CD4-positive, alpha-beta T cell treated with Interleukin-4 for 4 hours (primary cell): ENCODE results near the gene MYO9B.

ENCODE experiments used
- DNase-seq: peaks from one replicate; pipeline ENCODE4 v3.0.0-alpha.2; 2020

The MYO9B gene

GRCh38 chr19:17063428-17063827 is 12.1 kb upstream of the MYO9B start:
- DNase-seq, result no peak

- DNase-seq, result no peak
Measured at GRCh38 chr19:17069193-17069592, 6.4 kb upstream of the MYO9B start.

- no peak for DNase-seq
Measured at GRCh38 chr19:17070421-17070820, 5.2 kb upstream of the MYO9B start.

DNA sequence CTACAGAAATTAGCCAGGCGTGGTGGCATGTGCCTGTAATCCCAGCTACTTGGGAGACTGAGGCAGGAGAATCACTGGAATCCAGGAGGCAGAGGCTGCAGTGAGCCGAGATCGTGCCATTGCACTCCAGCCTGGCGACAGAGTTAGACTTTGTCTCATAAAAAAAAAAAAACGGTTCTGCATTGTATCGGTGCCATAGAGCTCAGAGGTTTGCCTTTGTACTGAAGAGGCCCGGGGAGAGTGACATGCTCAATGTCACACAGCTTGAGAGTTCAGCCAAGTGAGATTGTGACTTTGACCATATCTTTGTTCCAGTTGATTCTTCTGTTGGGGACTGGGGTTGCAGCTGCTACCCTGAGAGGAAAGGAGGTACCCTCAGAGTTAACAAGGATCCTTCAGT is 4.7 kb upstream of the MYO9B start:
- DNase-seq, result no peak

- no peak for DNase-seq
Measured at GRCh38 chr19:17073869-17074633, 1.5 kb upstream of the MYO9B start.

GRCh38 chr19:17074634-17075034 is 943 bp upstream of the MYO9B start:
- DNase-seq, result no peak

DNA sequence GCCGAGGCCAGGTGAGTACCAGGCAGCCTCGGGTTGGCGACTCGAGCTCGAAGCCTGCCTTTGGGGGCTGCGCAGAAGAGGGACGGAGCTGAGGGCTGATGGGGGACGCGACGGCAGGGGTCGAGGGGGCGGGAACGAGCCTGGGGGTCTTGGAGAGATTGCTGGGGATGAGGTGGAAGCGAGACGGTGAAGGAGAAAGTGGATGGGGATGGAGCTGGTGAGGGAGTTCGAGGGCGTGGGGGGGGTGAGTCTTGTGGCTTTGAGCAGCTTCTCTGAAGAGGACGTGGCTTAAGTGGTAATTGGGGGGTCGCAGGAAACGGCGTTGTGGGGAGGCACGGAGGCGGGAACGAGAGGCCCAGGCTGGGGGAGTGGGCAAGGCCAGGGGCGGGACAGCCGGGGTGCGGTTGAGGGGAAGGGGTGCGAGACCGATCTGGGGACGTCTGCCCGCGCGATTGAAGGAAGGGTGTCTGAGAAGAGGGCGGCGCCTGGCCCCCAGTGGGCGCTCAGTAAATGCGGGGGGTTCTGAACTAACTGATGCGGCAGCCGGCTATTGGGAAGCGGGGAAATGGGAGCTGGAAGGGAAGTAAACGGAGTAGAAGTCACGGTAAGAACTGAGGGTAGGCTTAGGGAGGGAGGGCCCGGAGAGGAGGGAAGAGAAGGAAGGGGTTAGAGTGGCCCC is 426 bp downstream of the MYO9B start:
- DNase-seq, result peak; percentile 34

DNA sequence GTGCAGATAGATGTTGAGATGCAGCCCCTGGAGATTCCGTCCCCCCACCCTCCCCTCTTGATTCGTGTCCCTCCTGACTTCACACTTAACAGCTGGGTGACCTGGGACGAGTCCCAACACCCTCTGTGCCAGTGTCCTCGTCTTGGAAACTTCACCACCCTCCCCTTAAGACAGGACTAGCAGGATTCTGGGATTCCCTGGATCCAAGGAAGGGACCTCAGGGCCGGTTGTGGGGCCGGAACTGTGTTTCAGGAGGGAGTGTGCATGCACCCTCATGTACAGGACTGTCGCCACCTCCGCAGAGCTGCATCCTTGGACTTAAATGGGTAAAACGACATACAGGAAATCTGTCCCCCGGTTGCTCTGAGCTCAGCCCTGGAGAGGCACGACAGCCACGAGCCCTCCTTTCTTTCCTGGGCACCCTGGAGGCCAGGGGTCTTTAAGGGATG is 990 bp downstream of the MYO9B start:
- DNase-seq, result peak; percentile 21

DNA sequence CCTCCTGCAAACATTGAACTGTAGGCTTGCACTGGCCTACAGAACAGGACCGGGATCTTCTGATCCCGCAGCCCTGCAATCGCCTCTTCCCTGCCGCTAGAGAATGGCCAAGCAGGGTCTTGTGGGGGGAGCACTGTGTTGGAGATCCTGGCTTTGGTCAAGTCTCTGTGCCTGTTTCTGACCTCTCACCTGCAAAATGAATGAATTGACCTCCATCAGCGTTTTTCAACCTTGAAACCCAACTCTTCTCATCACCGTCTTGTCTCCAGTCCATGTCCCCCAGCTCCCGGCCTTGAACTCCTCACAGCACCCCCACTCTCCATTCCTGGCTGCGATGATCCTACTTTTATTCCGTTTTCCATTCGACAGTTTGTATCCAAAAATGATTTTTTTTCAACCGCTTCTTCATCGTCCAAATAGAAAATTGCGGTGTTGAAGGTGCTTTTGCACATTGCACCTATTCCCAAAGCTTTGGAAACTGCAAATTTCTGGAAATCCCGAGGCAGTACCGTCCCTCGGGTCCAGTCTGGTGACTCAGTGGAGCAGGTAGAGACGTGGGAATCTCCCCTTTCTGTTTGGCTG is 2.0 kb downstream of the MYO9B start:
- DNase-seq, result no peak

- no peak for DNase-seq
Measured at GRCh38 chr19:17078036-17078919, 2.7 kb downstream of the MYO9B start.

DNA sequence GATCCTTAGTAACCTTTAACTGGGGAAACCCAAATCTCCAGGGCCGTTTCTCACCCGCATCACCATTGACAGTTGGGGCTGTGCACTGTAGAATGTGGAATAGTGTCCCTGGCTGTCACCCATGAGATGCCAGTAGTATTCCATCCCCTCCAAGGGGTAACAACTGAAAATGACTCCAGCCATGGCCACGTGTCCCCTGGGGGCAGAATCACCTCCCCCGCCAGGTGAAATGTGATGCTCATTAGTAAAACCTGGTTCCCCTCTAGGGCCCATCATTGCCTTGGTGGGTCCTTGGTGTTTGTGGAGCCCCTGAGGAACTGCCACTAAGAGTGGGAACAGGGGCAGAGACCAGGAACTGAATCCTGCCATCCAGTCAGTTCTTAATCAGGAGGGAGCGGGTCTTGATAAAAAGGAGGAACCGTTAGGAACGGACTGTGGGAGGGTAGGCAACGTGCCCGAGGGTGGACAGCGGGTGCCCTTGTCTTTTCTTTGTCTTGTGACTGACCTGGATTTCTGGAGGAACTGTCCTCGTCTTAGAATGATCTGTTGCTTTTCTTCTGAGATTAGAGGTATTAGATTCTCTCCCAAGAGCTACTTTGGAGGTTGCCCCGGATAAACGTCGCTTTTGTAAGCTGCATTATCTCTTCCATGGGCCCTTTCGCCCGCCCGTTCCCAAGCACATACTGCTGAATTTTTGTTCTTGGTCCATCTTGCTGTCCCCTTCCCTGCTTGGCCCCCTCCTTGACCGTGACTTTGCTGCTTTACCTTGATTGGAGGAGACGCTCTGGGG is 3.5 kb downstream of the MYO9B start:
- no peak for DNase-seq

DNA sequence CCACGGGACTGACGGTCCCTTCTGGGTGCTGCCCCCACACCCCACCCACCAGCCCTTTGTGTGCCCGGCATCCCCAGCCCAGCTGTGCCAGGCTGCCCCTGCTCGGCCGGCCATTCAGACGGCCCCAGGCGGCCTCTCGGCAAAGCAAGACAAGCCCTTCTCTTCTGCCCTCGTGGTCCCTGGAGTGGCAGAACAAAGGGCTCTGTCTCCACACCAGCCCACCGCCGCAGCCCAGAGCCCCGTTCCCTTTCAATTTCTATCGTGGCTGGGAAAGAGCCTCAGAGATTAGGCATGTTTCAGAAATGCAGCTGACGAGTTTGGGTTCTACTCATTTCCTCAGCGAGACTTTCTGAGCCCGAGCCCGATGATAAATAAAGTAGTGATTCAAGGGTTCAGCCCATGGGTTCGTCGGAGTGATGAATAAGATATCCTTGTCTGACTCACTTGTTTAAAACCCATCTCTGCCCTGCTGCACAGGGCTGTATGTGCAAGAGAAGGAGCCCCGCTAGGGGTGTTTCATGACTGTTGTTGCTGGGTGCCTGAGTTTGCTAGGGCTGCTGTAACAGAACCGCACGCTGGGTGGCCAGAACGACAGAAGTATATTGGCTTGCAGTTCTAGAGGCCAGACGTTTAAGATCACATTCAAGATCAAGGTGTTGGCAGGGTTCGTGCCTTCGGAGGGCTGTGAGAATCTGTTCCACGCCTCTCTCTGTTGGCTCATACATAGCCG is 4.3 kb downstream of the MYO9B start:
- DNase-seq, result peak; percentile 91

DNA sequence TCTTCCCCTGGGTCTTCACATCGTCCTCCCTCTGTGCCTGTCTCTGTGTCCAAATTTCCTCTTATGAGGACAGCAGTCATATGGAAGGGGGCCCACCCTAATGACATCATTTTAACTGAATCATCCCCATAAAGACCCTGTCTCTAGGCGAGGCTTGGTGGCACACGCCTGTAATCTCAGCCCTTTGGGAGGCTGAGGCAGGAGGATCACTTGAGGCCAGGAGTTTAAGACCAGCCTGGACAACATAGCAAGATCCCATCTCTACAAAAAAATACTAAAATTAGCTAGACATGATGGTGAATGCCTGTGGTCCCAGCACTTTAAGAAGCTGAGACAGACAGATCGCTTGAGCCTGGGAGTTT is 4.8 kb downstream of the MYO9B start:
- DNase-seq, result no peak

DNA sequence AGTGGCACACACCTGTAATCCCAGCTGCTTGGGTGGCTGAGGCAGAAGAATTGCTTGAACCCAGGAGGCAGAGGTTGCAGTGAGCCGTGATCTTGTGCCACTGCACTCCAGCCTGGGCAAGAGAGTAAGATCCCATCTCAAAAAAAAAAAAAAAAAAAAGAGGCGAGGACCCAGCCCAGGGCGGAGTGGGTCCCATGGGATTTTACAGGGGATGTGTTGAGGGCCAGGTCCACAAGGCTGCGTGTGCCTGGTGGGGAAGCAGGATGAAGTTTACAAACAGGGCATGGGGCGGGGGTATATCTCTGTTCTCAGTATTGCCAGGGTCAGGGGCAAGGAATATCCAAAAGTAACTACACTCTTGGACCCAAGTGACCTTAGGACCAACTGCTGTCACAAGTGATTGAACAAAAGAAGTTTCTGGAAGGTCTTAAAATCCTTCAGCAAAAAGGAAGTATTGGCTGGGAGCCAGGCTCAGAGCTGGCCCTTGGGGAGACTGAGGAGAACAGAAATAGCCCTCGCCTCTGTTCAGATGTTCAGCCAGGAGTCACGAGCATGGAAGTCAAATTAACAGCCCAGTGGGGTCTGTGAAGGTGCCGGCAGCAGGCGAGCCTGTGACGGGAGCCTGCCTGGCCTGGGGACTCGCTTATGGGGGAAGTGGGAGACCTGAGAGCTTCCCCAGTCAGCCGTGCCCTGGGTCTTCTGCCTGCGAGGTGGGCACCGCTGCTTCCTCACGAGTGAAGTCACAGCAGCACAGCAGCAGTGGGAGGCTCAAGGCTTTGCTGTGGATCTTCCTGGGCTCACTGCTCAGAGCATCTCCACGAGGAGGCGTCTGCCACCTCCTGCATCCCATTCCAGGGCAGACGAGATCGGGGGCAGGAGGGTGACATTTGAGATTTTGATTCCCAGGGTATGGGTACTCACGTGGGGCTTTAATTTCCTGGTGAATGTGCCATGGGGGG is 6.4 kb downstream of the MYO9B start:
- DNase-seq, result no peak

DNA sequence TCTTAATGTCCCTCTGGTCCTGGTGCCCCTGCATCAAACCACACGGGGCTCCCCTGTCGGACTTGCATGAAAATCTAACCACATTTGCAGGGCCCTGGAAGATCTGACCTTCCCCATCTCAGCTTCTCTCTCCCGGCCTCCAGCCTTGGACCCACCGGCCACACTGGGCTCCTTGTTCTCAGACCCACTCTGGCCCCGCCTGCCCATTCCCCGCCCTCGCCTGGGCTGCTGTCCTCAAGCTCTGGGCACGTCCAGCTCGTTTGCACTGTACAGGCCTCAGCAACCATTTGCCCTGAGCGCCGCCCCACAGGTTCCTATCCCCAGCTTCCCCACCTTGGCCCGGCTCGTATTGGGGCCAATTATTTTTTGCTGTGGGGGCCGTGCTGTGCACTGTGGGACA is 10.5 kb downstream of the MYO9B start:
- DNase-seq, result no peak

- no peak for DNase-seq
Measured at GRCh38 chr19:17086834-17087233, 11.3 kb downstream of the MYO9B start.

DNA sequence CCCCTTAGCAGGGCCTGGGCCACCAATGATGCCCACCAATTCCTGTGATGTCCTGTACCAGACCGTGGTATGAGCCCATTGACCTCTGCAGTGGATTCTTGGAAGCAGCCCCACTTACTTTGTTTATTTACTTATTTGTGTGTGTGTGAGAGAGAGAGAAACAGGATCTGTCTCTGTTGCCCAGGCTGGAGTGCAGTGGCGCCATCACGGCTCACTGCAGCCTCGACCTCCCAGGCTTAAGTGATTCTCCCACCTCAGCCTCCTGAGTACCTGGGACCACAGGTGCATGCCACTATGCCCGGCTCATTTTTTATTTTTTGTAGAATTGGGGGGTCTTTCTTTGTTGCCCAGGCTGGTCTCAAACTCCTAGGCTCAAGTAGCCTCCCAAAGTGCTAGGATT is 13.0 kb downstream of the MYO9B start:
- no peak for DNase-seq

GRCh38 chr19:17090583-17090982 is 15.0 kb downstream of the MYO9B start:
- peak; percentile 41 for DNase-seq

- no peak for DNase-seq
Measured at GRCh38 chr19:17091758-17092333, 16.3 kb downstream of the MYO9B start.

- DNase-seq, result no peak
Measured at GRCh38 chr19:17092696-17093095, 17.1 kb downstream of the MYO9B start.
